ENCODE data around the gene MTMR11. TPM values are rescaled to one million over a fixed set of nuclear protein-coding genes. Genes with fewer than 3 reads are reported as not detected.

Gene MTMR11
- total and polyA plus RNA-seq, 9 of the 15 experiments (the other 6 are each of a cell fraction or from before 2014, with no cell fraction given), result 0.09 to 1.6 (median 0.51) TPM

GRCh38 chr1:149887456-149888246, 49.0 kb downstream of the MTMR11 start (continued):
- TF ChIP-seq CREB1 (IDR thresholded peaks at IDR 0.05) (peak; percentile 23), CREB1 (CRISPR knock-in tag; IDR thresholded peaks at IDR 0.05) (peak; percentile 10; the same call in 1 of the 2 replicates), ID3 (CRISPR knock-in tag; IDR thresholded peaks at IDR 0.05) (no peak), ID3 (tag; IDR thresholded peaks at IDR 0.05) (0 out of 2 replicates have a peak, but pooled peaks have one; percentile 14), CREB3L1 (IDR thresholded peaks at IDR 0.05; ENCODE audit: borderline replicate concordance, low read depth) (0 out of 2 replicates have a peak, but pooled peaks have one; percentile 18), SMARCA5 (IDR thresholded peaks at IDR 0.05) (no peak), NR4A1 (CRISPR knock-in tag; IDR thresholded peaks at IDR 0.05) (no peak), NR4A1 (tag; IDR thresholded peaks at IDR 0.05) (no peak), RFX7 (CRISPR knock-in tag; IDR thresholded peaks at IDR 0.05) (peak; percentile 55; the same call in 1 of the 2 replicates), MITF (IDR thresholded peaks at IDR 0.05) (no peak), HMGN3 (IDR thresholded peaks at IDR 0.05; ENCODE audit: borderline replicate concordance, extremely low read depth, insufficient read length, low read depth, low read length) (peak; percentile 88), PHF21A (IDR thresholded peaks at IDR 0.05; ENCODE audit: borderline replicate concordance, low read depth) (no peak), HEY1 (CRISPR knock-in tag; IDR thresholded peaks at IDR 0.05; ENCODE audit: borderline replicate concordance) (no peak), BRD9 (IDR thresholded peaks at IDR 0.05; ENCODE audit: low read depth, partially characterized antibody) (peak; percentile 38), IRF2 (CRISPR knock-in tag; IDR thresholded peaks at IDR 0.05) (no peak), MEIS2 (IDR thresholded peaks at IDR 0.05; ENCODE audit: partially characterized antibody) (no peak), FOXP1 (CRISPR knock-in tag; IDR thresholded peaks at IDR 0.05) (peak; percentile 8; the same call in 1 of the 2 replicates), MCM2 (IDR thresholded peaks at IDR 0.05; ENCODE audit: low read depth) (no peak), XRCC5 (IDR thresholded peaks at IDR 0.05; ENCODE audit: low read depth, low read length) (0 out of 2 replicates have a peak, but pooled peaks have one; percentile 27), TGIF2 (CRISPR knock-in tag; IDR thresholded peaks at IDR 0.05) (0 out of 2 replicates have a peak, but pooled peaks have one; percentile 48), ASH1L (IDR thresholded peaks at IDR 0.05; ENCODE audit: borderline replicate concordance, low read depth, partially characterized antibody) (peak; percentile 77), RB1 (IDR thresholded peaks at IDR 0.05; ENCODE audit: low read depth) (peak; percentile 65; the same call in 1 of the 2 replicates), ZNF224 (CRISPR knock-in tag; IDR thresholded peaks at IDR 0.05) (0 out of 2 replicates have a peak, but pooled peaks have one; percentile 24), ZNF253 (CRISPR knock-in tag; conservative IDR thresholded peaks at IDR 0.05) (0 out of 2 replicates have a peak, but pooled peaks have one; percentile 29), TFE3 (CRISPR knock-in tag; IDR thresholded peaks at IDR 0.05) (no peak)

Data from K562 (cell line).